DND-41 (cell line): ENCODE data around the gene NPSR1.

Experiments
- ATAC-seq: fragments of 200-7000 bp; cut with Tn5 transposase; 3 replicates; pipeline ENCODE4 v1.9.1; 2021; ENCODE audit warnings: low read depth; ENCODE audit not compliant: insufficient read depth
- DNase-seq: peaks from one replicate; pipeline ENCODE4 v3.0.0-alpha.2; 2020
- H2AFZ ChIP-seq: 2 replicates; pipeline ENCODE4 v1.6.0; 2012; ENCODE audit warnings: low read depth, low read length
- H3K27ac ChIP-seq: 2 replicates; pipeline ENCODE4 v1.5.1; 2012; ENCODE audit warnings: low read length, inconsistent platforms
- H3K27me3 ChIP-seq: fragments of 200-600 bp; sonication (generic); 2 replicates; pipeline ENCODE4 v1.6.0; 2012; ENCODE audit warnings: low read length, mild to moderate bottlenecking, inconsistent platforms; ENCODE audit not compliant: insufficient read depth, poor library complexity
- H3K36me3 ChIP-seq: 2 replicates; pipeline ENCODE4 v1.5.1; 2012; ENCODE audit warnings: low read length, inconsistent platforms; ENCODE audit not compliant: insufficient read depth
- H3K4me1 ChIP-seq: 2 replicates; pipeline ENCODE4 v1.5.1; 2012; ENCODE audit warnings: mild to moderate bottlenecking, low read length; ENCODE audit not compliant: insufficient read depth
- H3K4me2 ChIP-seq: 2 replicates; pipeline ENCODE4 v1.6.0; 2012; ENCODE audit warnings: mild to moderate bottlenecking, moderate library complexity, low read length, inconsistent platforms; ENCODE audit not compliant: insufficient read depth
- H3K4me3 ChIP-seq, 2 experiments: fragments of 200-600 bp in 1 of 2; shearing (Covaris generic) in 1 of 2; 2 replicates each; pipeline ENCODE4 v1.5.1; 2012 to 2016; ENCODE audit warnings: inconsistent platforms in 2 of 2, low read length in 2 of 2, mild to moderate bottlenecking in 2 of 2, low read depth in 1 of 2, moderate library complexity in 1 of 2
- H3K79me2 ChIP-seq: 2 replicates; pipeline ENCODE4 v1.6.0; 2012; ENCODE audit warnings: low read length, inconsistent platforms; ENCODE audit not compliant: insufficient read depth
- H3K9ac ChIP-seq: 2 replicates; pipeline ENCODE4 v1.6.0; 2012; ENCODE audit warnings: low read depth, mild to moderate bottlenecking, inconsistent platforms, low read length, moderate library complexity
- H3K9me3 ChIP-seq: 2 replicates; pipeline ENCODE4 v1.5.1; 2012; ENCODE audit warnings: low read length, moderate library complexity, mild to moderate bottlenecking, inconsistent platforms; ENCODE audit not compliant: insufficient read depth, severe bottlenecking
- H4K20me1 ChIP-seq: 2 replicates; pipeline ENCODE4 v1.6.0; 2012; ENCODE audit warnings: low read length; ENCODE audit not compliant: insufficient read depth
- CTCF ChIP-seq: IDR thresholded peaks from 2 replicates; pipeline ENCODE4 v1.5.1; 2012; ENCODE audit warnings: borderline replicate concordance, low read length, moderate library complexity, mild to moderate bottlenecking; ENCODE audit not compliant: poor library complexity, severe bottlenecking; ENCODE audit errors: extremely low read depth
- EZH2 ChIP-seq: IDR thresholded peaks from 3 replicates; pipeline ENCODE4 v1.6.1; 2012; ENCODE audit warnings: borderline replicate concordance, low read depth, mild to moderate bottlenecking, moderate library complexity, low read length, inconsistent platforms; ENCODE audit not compliant: severe bottlenecking

Gene NPSR1

GRCh38 chr7:34735526-34735925 is 77.5 kb downstream of the NPSR1 start:
- TF ChIP-seq EZH2, result no peak
- H3K27me3 ChIP-seq, result no peaks in the 10 kb centered on the region
- no peak overlapping the region for H3K4me3 ChIP-seq
- H3K9me3 ChIP-seq, result no peaks in the 10 kb centered on the region
- no peaks in the 10 kb centered on the region for H3K79me2 ChIP-seq
- H4K20me1 ChIP-seq, result no peaks in the 10 kb centered on the region
- H3K4me2 ChIP-seq, result no peak overlapping the region
- DNase-seq (no peak), ATAC-seq (no peak)
- no peaks in the 10 kb centered on the region for H3K4me1 ChIP-seq
- H3K9ac ChIP-seq, result no peak overlapping the region
- no peak overlapping the region for H2AFZ ChIP-seq
- no peak overlapping the region for H3K27ac ChIP-seq
- H3K36me3 ChIP-seq, result no peaks in the 10 kb centered on the region

GRCh38 chr7:34739651-34740300 is 81.8 kb downstream of the NPSR1 start:
- no peaks in the 10 kb centered on the region for H3K27me3 ChIP-seq
- H3K4me1 ChIP-seq, result no peaks in the 10 kb centered on the region
- no peaks in the 10 kb centered on the region for H4K20me1 ChIP-seq
- no peak for TF ChIP-seq CTCF
- TF ChIP-seq EZH2, result no peak
- no peak for DNase-seq
- ATAC-seq, result no peak
- H2AFZ ChIP-seq, result no peak overlapping the region
- no peaks in the 10 kb centered on the region for H3K36me3 ChIP-seq
- H3K79me2 ChIP-seq, result no peaks in the 10 kb centered on the region
- H3K9me3 ChIP-seq, result no peaks in the 10 kb centered on the region
- H3K27ac ChIP-seq, result no peak overlapping the region
- H3K4me2 ChIP-seq, result no peak overlapping the region
- no peak overlapping the region for H3K4me3 ChIP-seq
- H3K9ac ChIP-seq, result no peak overlapping the region

- no peak overlapping the region for H3K27ac ChIP-seq
Observed at GRCh38 chr7:34740840-34741239, 82.8 kb downstream of the NPSR1 start.

More at GRCh38 chr7:34740840-34741239, 82.8 kb downstream of the NPSR1 start:
- TF ChIP-seq CTCF (no peak), EZH2 (no peak)
- DNase-seq (no peak), ATAC-seq (no peak)
- no peaks in the 10 kb centered on the region for H3K36me3 ChIP-seq
- H3K27me3 ChIP-seq, result no peaks in the 10 kb centered on the region
- no peaks in the 10 kb centered on the region for H4K20me1 ChIP-seq
- H3K9me3 ChIP-seq, result no peaks in the 10 kb centered on the region
- no peak overlapping the region for H2AFZ ChIP-seq
- H3K9ac ChIP-seq, result no peak overlapping the region
- H3K4me1 ChIP-seq, result no peaks in the 10 kb centered on the region
- H3K4me3 ChIP-seq, result no peak overlapping the region
- H3K79me2 ChIP-seq, result no peaks in the 10 kb centered on the region
- H3K4me2 ChIP-seq, result no peak overlapping the region
